T-helper 1 cell treated with Interleukin-12 subunit alpha and Interleukin-12 subunit beta and Interleukin-4 antibody, amounts not matched to agents 30 μg/mL and 1 μg/mL, for 36 hours (primary cell): ENCODE results near the gene NCK2.

Source experiments
- H3K27ac Mint-ChIP-seq: one replicate; pipeline ENCODE4 v1.8.0; 2021; ENCODE audit warnings: mild to moderate bottlenecking, mixed read lengths
- H3K27me3 Mint-ChIP-seq: one replicate; pipeline ENCODE4 v1.8.0; 2021; ENCODE audit warnings: low read depth, mixed read lengths
- H3K36me3 Mint-ChIP-seq: one replicate; pipeline ENCODE4 v1.8.0; 2021; ENCODE audit warnings: low read depth, mixed read lengths
- H3K4me1 Mint-ChIP-seq: one replicate; pipeline ENCODE4 v1.8.0; 2021; ENCODE audit warnings: low read depth, mixed read lengths
- H3K4me3 Mint-ChIP-seq: one replicate; pipeline ENCODE4 v1.8.0; 2021; ENCODE audit warnings: mild to moderate bottlenecking, moderate library complexity, mixed read lengths
- H3K9me3 Mint-ChIP-seq: one replicate; pipeline ENCODE4 v1.8.0; 2021; ENCODE audit warnings: mixed read lengths

Gene NCK2

GRCh38 chr2:105852066-105852465 lies 107.4 kb downstream of the NCK2 start:
- H3K4me1 Mint-ChIP-seq, result peaks cover 48% of the 10 kb centered on the region
- H3K27ac Mint-ChIP-seq, result no peak overlapping the region
- H3K36me3 Mint-ChIP-seq, result peaks cover 27% of the 10 kb centered on the region
- H3K27me3 Mint-ChIP-seq, result no peaks in the 10 kb centered on the region
- H3K4me3 Mint-ChIP-seq, result no peak overlapping the region
- no peaks in the 10 kb centered on the region for H3K9me3 Mint-ChIP-seq

GRCh38 chr2:105853354-105854088 lies 108.8 kb downstream of the NCK2 start:
- Mint-ChIP-seq H3K4me1 (peaks cover 56% of the 10 kb centered on the region), H3K4me3 (no peak overlapping the region), H3K27me3 (no peaks in the 10 kb centered on the region), H3K9me3 (no peaks in the 10 kb centered on the region), H3K36me3 (peaks cover 30% of the 10 kb centered on the region), H3K27ac (no peak overlapping the region)

- peaks cover 64% of the 10 kb centered on the region for H3K4me1 Mint-ChIP-seq
- H3K36me3 Mint-ChIP-seq, result peaks cover 32% of the 10 kb centered on the region
- no peaks in the 10 kb centered on the region for H3K27me3 Mint-ChIP-seq
- no peaks in the 10 kb centered on the region for H3K9me3 Mint-ChIP-seq
- H3K4me3 Mint-ChIP-seq, result no peak overlapping the region
- peak overlapping the region; percentile 86 for H3K27ac Mint-ChIP-seq
These were observed 110.3 kb downstream of the NCK2 start for GRCh38 chr2:105854972-105855371.

GRCh38 chr2:105856581-105856980 lies 111.9 kb downstream of the NCK2 start:
- peak overlapping the region; percentile 86 for H3K27ac Mint-ChIP-seq
- H3K4me1 Mint-ChIP-seq, result peaks cover 78% of the 10 kb centered on the region
- no peaks in the 10 kb centered on the region for H3K27me3 Mint-ChIP-seq
- peak overlapping the region; percentile 77 for H3K4me3 Mint-ChIP-seq
- H3K9me3 Mint-ChIP-seq, result no peaks in the 10 kb centered on the region
- H3K36me3 Mint-ChIP-seq, result peaks cover 39% of the 10 kb centered on the region

GRCh38 chr2:105857076-105857740 lies 112.5 kb downstream of the NCK2 start:
- H3K4me3 Mint-ChIP-seq, result peak overlapping the region; percentile 77
- H3K4me1 Mint-ChIP-seq, result peaks cover 75% of the 10 kb centered on the region
- H3K9me3 Mint-ChIP-seq, result no peaks in the 10 kb centered on the region
- no peaks in the 10 kb centered on the region for H3K27me3 Mint-ChIP-seq
- H3K27ac Mint-ChIP-seq, result peak overlapping the region; percentile 86
- peaks cover 38% of the 10 kb centered on the region for H3K36me3 Mint-ChIP-seq

- Mint-ChIP-seq H3K4me1 (peaks cover 71% of the 10 kb centered on the region), H3K9me3 (no peaks in the 10 kb centered on the region), H3K27me3 (no peaks in the 10 kb centered on the region), H3K36me3 (peaks cover 39% of the 10 kb centered on the region), H3K27ac (peak overlapping the region; percentile 86), H3K4me3 (peak overlapping the region; percentile 40)
These were observed 114.4 kb downstream of the NCK2 start for GRCh38 chr2:105858868-105859693.

GRCh38 chr2:105859694-105859951 lies 114.9 kb downstream of the NCK2 start:
- Mint-ChIP-seq H3K27ac (no peak overlapping the region), H3K9me3 (no peaks in the 10 kb centered on the region), H3K36me3 (peaks cover 39% of the 10 kb centered on the region), H3K4me3 (no peak overlapping the region), H3K27me3 (no peaks in the 10 kb centered on the region), H3K4me1 (peaks cover 77% of the 10 kb centered on the region)

- H3K9me3 Mint-ChIP-seq, result no peaks in the 10 kb centered on the region
- H3K36me3 Mint-ChIP-seq, result peaks cover 30% of the 10 kb centered on the region
- no peak overlapping the region for H3K4me3 Mint-ChIP-seq
- H3K4me1 Mint-ChIP-seq, result peaks cover 70% of the 10 kb centered on the region
- H3K27ac Mint-ChIP-seq, result no peak overlapping the region
- H3K27me3 Mint-ChIP-seq, result no peaks in the 10 kb centered on the region
These were observed 115.9 kb downstream of the NCK2 start for GRCh38 chr2:105860567-105860966.

GRCh38 chr2:105861200-105861599 lies 116.5 kb downstream of the NCK2 start:
- Mint-ChIP-seq H3K4me1 (peaks cover 66% of the 10 kb centered on the region), H3K27me3 (no peaks in the 10 kb centered on the region), H3K9me3 (no peaks in the 10 kb centered on the region), H3K36me3 (peaks cover 25% of the 10 kb centered on the region), H3K4me3 (no peak overlapping the region), H3K27ac (peak overlapping the region; percentile 34)

- H3K9me3 Mint-ChIP-seq, result no peaks in the 10 kb centered on the region
- peaks cover 55% of the 10 kb centered on the region for H3K4me1 Mint-ChIP-seq
- H3K27ac Mint-ChIP-seq, result peak overlapping the region; percentile 45
- no peaks in the 10 kb centered on the region for H3K27me3 Mint-ChIP-seq
- H3K36me3 Mint-ChIP-seq, result peaks cover 18% of the 10 kb centered on the region
- no peak overlapping the region for H3K4me3 Mint-ChIP-seq
These were observed 118.1 kb downstream of the NCK2 start for GRCh38 chr2:105862843-105863242.

- peaks cover 17% of the 10 kb centered on the region for H3K36me3 Mint-ChIP-seq
- no peaks in the 10 kb centered on the region for H3K27me3 Mint-ChIP-seq
- H3K9me3 Mint-ChIP-seq, result no peaks in the 10 kb centered on the region
- H3K27ac Mint-ChIP-seq, result no peak overlapping the region
- no peak overlapping the region for H3K4me3 Mint-ChIP-seq
- peaks cover 51% of the 10 kb centered on the region for H3K4me1 Mint-ChIP-seq
These were observed 119.5 kb downstream of the NCK2 start for GRCh38 chr2:105864262-105864661.

GRCh38 chr2:105865222-105865913 lies 120.7 kb downstream of the NCK2 start:
- Mint-ChIP-seq H3K4me1 (peaks cover 46% of the 10 kb centered on the region), H3K27ac (no peak overlapping the region), H3K27me3 (no peaks in the 10 kb centered on the region), H3K9me3 (no peaks in the 10 kb centered on the region), H3K4me3 (no peak overlapping the region), H3K36me3 (peaks cover 16% of the 10 kb centered on the region)

GRCh38 chr2:105866216-105867185 lies 121.8 kb downstream of the NCK2 start:
- Mint-ChIP-seq H3K27ac (peak overlapping the region; percentile 41), H3K4me3 (no peak overlapping the region), H3K4me1 (peaks cover 42% of the 10 kb centered on the region), H3K27me3 (no peaks in the 10 kb centered on the region), H3K9me3 (no peaks in the 10 kb centered on the region), H3K36me3 (peaks cover 16% of the 10 kb centered on the region)
